GM23338 (cell line): ENCODE results near the gene DNM2.

Experiments
- CREB1 ChIP-seq: fragments of 250-450 bp; sonication (Bioruptor Pico); IDR thresholded peaks from 2 replicates; pipeline ENCODE4 v1.5.0; 2020; ENCODE audit warnings: low read depth, mild to moderate bottlenecking, moderate library complexity
- CTCF ChIP-seq, 2 experiments: fragments of 200-600 bp in 1 of 2; sonication (generic) in 1 of 2; conservative IDR thresholded peaks; 2 replicates each; pipeline versions ENCODE4 v1.5.1 to v1.6.1; 2016 to 2017; ENCODE audit warnings: antibody characterized with exemption in 2 of 2, low read depth in 2 of 2, mild to moderate bottlenecking in 2 of 2, moderate library complexity in 1 of 2
- EZH2 ChIP-seq: fragments of 200-600 bp; sonication (generic); IDR thresholded peaks from one replicate; pipeline ENCODE4 v1.8.0; 2017; ENCODE audit warnings: antibody characterized with exemption, mild to moderate bottlenecking, low read depth; ENCODE audit not compliant: unreplicated experiment
- ZNF462 ChIP-seq: fragments of 250-450 bp; sonication (Bioruptor Pico); IDR thresholded peaks from 2 replicates; pipeline ENCODE4 v1.5.0; 2020; ENCODE audit warnings: mild to moderate bottlenecking, moderate library complexity

- TF ChIP-seq CTCF (conservative IDR thresholded peaks at IDR 0.05; ENCODE audit: low read depth in 2 of 2) = no peak
- no peak for TF ChIP-seq EZH2
- TF ChIP-seq ZNF462 = no peak
- TF ChIP-seq CREB1 = no peak
These were observed 46.7 kb upstream of the DNM2 start for GRCh38 chr19:10670876-10671804.
